Muscle layer of colon (tissue), 2 donors: ENCODE data around the gene HS6ST3.

Experiments
- H3K27ac ChIP-seq: one replicate; pipeline ENCODE4 v1.7.0; 2013; ENCODE audit warnings: low read depth, mild to moderate bottlenecking, low read length, moderate library complexity
- H3K27me3 ChIP-seq, 2 donors: one replicate each; pipeline ENCODE4 v1.7.0; 2013; ENCODE audit warnings: low read length in 2 of 2, mild to moderate bottlenecking in 2 of 2; ENCODE audit not compliant: insufficient read depth in 2 of 2, control insufficient read depth in 1 of 2
- H3K36me3 ChIP-seq: one replicate; pipeline ENCODE4 v1.7.0; 2013; ENCODE audit warnings: mild to moderate bottlenecking, low read length; ENCODE audit not compliant: insufficient read depth
- H3K4me1 ChIP-seq: one replicate; pipeline ENCODE4 v1.7.0; 2013; ENCODE audit warnings: mild to moderate bottlenecking, low read length; ENCODE audit not compliant: insufficient read depth
- H3K4me3 ChIP-seq, 2 donors: one replicate each; pipeline ENCODE4 v1.7.0; 2013; ENCODE audit warnings: low read length in 2 of 2, low read depth in 1 of 2, mild to moderate bottlenecking in 1 of 2, moderate library complexity in 1 of 2
- H3K9ac ChIP-seq: one replicate; pipeline ENCODE4 v1.7.0; 2013; ENCODE audit warnings: low read length
- H3K9me3 ChIP-seq: one replicate; pipeline ENCODE4 v1.7.0; 2013; ENCODE audit warnings: mild to moderate bottlenecking, low read length
- donor health status: abdominal sarcoma.
- donor health status: Adenocarcinoma of cecum.

HS6ST3 gene

DNA sequence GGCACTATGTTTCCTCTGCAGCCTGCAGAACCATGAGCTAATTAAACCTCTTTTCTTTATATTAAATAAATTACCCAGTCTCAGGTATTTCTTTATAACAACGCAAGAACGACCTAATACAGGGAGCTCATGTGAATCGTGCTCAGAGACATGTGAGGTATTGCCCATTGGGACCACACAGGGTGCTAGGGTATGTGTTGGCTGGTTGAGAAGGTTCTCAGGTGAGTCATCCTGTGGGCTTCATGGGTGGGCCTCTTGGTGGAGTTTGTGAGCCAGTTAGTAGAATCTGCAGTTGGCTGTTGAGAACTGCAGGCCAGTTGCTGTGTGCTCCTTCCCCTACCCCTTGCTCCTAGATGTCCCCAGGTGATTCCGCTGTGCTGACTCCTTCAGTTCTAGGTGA, 163.0 kb downstream of the HS6ST3 start:
- H3K4me1 ChIP-seq: no peaks in the 10 kb centered on the region

DNA sequence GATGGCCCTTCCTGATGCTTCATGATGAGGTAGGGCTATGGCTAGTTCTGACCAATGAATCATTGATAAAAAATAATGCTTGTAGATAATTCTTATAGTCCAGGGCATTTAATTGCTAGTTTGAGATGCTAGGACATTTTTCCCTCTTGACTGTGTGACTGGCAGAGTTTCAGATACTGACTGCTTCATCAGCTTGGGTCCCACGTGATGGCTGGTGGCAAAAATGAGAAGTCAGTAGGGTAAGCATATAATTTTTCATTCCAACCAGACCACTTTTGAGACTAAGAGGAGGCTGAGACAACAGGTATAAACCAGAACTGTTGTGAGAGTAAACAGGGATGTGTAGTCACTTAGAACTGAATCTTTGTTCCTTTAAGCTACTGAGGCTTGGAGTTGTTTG, 183.3 kb downstream of the HS6ST3 start:
- no peaks in the 10 kb centered on the region for H3K36me3 ChIP-seq
- H3K27me3 ChIP-seq: no peaks in the 10 kb centered on the region
- no peaks in the 10 kb centered on the region for H3K9me3 ChIP-seq
- peaks cover 12% of the 10 kb centered on the region for H3K4me1 ChIP-seq
- no peak overlapping the region for H3K27ac ChIP-seq
- H3K9ac ChIP-seq: no peak overlapping the region
- no peak overlapping the region for H3K4me3 ChIP-seq

More for the DNA sequence above, 163.0 kb downstream of the HS6ST3 start:
- H3K27ac ChIP-seq: no peak overlapping the region
- no peaks in the 10 kb centered on the region for H3K27me3 ChIP-seq
- no peaks in the 10 kb centered on the region for H3K9me3 ChIP-seq
- H3K4me3 ChIP-seq: no peak overlapping the region
- H3K9ac ChIP-seq: no peak overlapping the region
- no peaks in the 10 kb centered on the region for H3K36me3 ChIP-seq

DNA sequence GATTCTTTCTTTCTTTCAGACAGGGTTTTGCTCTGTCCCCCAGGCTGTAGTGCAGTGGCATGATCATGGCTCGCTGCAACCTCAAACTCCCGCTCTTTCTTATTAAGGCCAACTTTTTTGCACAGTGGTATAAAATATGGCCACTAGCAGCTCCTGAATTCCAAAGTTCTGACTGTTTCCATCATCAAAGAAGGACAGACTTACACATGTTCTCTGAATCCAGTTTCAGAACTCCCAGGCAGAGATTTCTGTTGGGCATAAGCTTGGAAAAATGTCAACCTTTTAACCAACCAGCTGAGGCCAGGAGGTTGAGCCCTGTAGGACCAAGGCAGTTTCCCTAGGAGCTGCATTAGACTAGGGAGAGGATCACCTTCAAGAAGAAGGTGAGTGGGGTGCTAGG, 184.1 kb downstream of the HS6ST3 start:
- no peak overlapping the region for H3K27ac ChIP-seq
- no peaks in the 10 kb centered on the region for H3K36me3 ChIP-seq
- H3K4me3 ChIP-seq: no peak overlapping the region
- no peaks in the 10 kb centered on the region for H3K9me3 ChIP-seq
- H3K27me3 ChIP-seq: no peaks in the 10 kb centered on the region
- peaks cover 12% of the 10 kb centered on the region for H3K4me1 ChIP-seq
- no peak overlapping the region for H3K9ac ChIP-seq

DNA sequence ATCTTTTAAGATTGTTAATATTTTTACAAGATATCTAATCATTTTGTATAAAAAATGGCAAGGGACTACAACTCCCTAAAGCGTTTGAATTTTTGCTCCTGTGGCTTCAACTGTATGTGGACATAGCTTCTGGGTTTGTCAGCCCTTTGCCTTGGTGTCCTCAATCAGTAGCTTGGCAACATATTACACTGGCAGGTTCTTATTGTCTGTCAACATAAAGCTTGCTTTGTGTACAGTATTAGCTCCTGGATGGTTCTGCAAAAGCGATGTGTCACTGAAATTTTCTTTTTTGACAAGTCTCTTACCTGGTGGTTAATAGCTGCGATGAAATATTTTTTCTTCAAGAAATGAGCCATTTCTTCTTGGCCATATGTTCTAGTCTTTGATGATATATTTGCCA, 190.0 kb downstream of the HS6ST3 start:
- Histone ChIP-seq H3K9ac (no peak overlapping the region), H3K36me3 (no peaks in the 10 kb centered on the region), H3K9me3 (no peaks in the 10 kb centered on the region), H3K4me1 (peaks cover 12% of the 10 kb centered on the region), H3K27ac (no peak overlapping the region), H3K4me3 (no peak overlapping the region), H3K27me3 (no peaks in the 10 kb centered on the region)

DNA sequence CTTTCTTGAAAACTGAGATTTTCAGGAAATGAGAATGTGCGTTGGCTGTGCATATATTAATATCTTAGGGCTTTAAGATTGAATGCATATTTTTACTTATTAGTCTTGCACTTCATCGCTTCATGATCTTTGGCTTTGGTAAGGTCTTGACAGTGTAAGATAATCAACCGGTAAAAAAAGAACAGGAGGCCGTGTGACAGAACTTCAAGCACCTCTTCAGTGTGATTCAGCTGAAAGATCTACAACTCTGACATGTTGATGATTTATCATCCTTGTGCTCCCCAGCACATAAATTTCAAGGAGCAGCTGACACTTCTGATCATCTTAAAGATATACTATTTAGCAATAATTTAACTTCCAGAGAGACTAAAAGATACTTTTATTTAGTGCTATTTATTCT, 195.1 kb downstream of the HS6ST3 start:
- H3K4me1 ChIP-seq: no peaks in the 10 kb centered on the region
- no peaks in the 10 kb centered on the region for H3K36me3 ChIP-seq

DNA sequence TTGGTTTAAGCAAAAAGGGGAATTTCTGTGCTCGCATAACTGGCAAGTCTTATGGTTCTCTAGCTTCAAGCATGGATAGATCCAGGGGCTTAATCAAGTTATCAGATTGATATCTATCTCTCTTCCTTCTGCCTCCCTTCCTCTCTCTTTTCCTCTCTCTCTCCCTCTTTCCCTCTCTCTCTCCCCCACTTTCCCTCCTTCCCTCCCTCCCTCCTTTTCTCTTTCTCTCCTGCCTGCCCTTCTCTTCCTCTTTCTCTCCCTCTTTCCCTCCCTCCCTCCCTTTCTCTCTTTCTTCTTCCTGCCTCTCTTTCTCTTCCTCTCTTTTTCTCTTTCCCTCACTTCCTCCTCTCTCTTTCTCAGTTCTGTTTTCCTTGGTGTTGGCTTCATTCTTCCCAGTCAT, 195.8 kb downstream of the HS6ST3 start:
- no peak overlapping the region for H3K27ac ChIP-seq
- no peaks in the 10 kb centered on the region for H3K9me3 ChIP-seq
- no peaks in the 10 kb centered on the region for H3K27me3 ChIP-seq

More for the DNA sequence above, 195.1 kb downstream of the HS6ST3 start:
- no peak overlapping the region for H3K4me3 ChIP-seq
- no peaks in the 10 kb centered on the region for H3K27me3 ChIP-seq
- H3K9ac ChIP-seq: no peak overlapping the region
- H3K27ac ChIP-seq: no peak overlapping the region
- no peaks in the 10 kb centered on the region for H3K9me3 ChIP-seq

DNA sequence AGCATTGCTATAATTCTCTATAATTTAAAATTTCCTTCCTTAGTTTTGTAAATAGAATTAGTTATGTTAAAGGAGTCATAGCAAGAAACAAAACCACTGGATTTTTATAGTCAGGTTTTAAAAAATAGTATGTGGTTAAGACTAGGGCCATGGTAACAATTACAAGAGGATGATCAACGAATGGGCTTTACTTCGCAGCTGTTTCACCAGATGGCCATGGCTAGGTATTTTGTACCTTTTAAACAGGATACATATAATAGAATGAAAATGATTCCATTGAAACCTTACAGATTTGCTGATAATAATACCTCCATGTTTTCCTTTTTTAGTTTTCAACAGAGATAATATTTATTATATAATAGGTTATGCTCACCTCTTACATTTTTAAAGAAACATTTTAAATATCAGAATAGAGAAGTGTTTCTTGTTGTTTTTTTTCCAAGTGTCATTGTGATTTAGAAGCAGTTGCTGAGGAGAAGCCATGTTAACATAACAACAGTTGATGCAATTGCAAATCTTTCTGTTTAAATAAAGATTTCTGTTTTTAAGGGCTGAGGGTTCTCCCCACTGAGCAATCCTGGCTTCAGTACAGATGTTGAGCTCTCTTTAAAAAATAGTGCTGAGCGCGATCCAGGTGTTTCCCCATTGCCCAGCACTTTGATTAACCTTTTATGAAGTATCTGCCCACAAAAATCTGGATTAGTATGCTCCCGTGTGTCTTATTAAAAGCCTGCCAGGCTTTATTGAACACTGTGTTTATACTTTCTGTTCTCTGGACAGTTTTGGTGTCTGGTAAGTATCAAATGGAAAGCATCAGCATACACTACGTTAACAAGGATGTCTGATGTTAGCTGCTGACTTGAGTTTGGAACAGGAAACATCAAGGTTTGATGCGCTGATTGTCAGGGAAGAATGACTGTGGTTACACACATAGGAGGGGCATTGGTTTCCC, 205.3 kb downstream of the HS6ST3 start:
- Histone ChIP-seq H3K4me1 (peaks cover 4% of the 10 kb centered on the region), H3K9ac (no peak overlapping the region), H3K27me3 (no peaks in the 10 kb centered on the region), H3K4me3 (no peak overlapping the region), H3K36me3 (no peaks in the 10 kb centered on the region), H3K9me3 (no peaks in the 10 kb centered on the region), H3K27ac (no peak overlapping the region)

More for the DNA sequence above, 195.8 kb downstream of the HS6ST3 start:
- Histone ChIP-seq H3K4me3 (no peak overlapping the region), H3K9ac (no peak overlapping the region), H3K4me1 (no peaks in the 10 kb centered on the region), H3K36me3 (no peaks in the 10 kb centered on the region)

DNA sequence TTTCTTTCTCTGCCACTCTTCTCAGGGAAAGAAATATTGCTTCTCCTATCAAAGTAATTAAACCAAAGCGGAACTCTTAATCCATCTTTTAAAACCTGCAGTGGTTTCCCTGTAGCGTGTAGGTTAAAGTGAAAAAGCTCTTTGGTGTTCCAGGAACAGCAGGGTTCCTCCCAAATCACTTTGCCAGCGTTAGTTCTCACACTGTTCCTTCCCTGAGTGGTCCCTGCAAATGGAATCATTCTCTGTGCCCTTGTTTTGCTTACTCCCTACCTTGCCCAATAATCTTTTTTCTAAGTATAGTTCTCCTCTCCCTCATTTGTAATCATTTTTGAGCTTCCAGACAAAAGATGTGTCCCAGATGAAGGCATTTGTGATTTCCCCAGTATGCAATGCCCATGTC, 207.5 kb downstream of the HS6ST3 start:
- Histone ChIP-seq H3K27me3 (no peaks in the 10 kb centered on the region), H3K36me3 (no peaks in the 10 kb centered on the region), H3K9ac (no peak overlapping the region), H3K9me3 (no peaks in the 10 kb centered on the region), H3K4me3 (no peak overlapping the region), H3K27ac (no peak overlapping the region), H3K4me1 (peaks cover 4% of the 10 kb centered on the region)

DNA sequence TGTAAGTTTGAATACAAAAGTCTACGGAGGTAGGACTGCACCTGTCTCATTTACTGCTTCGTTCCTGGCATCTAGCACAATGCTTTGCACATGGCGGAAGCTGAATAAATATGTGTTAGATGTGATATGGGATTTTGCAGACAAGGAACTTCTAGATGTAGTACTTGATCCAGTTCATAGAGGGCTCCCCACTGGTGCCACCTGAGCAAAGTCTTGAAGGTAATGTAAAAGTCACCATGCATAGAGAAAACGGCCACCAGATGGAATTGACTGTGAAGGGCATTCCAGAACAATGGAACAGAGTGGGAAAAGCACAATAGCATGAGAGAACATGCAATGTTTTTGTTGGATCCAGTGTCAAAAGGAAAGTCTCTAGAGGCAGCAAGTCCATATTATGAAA, 209.3 kb downstream of the HS6ST3 start:
- Histone ChIP-seq H3K36me3 (no peaks in the 10 kb centered on the region), H3K27ac (no peak overlapping the region), H3K4me1 (peaks cover 4% of the 10 kb centered on the region), H3K9me3 (no peaks in the 10 kb centered on the region), H3K4me3 (no peak overlapping the region), H3K27me3 (no peaks in the 10 kb centered on the region), H3K9ac (no peak overlapping the region)

DNA sequence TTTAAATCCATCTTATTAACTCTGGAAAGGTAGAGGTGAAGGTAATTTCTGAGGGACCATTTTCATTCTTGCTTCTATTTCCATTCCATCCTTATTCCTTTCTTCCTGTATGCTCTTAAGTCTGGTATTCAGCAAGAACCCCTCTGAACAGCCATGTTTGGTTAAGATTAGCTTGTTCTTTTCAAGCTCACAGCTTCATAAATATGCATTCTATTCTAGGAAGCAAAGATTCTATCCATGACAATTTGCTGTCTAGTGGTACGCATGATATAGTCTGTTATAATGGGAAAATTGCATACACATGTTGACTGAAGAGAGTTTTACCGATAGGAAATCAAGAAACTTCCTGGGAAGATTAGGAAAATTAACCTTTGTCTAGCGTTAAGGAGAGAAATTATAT, 218.7 kb downstream of the HS6ST3 start:
- no peaks in the 10 kb centered on the region for H3K9me3 ChIP-seq
- H3K27ac ChIP-seq: no peak overlapping the region
- no peak overlapping the region for H3K9ac ChIP-seq
- H3K4me1 ChIP-seq: no peaks in the 10 kb centered on the region
- H3K4me3 ChIP-seq: no peak overlapping the region
- no peaks in the 10 kb centered on the region for H3K27me3 ChIP-seq
- H3K36me3 ChIP-seq: no peaks in the 10 kb centered on the region

DNA sequence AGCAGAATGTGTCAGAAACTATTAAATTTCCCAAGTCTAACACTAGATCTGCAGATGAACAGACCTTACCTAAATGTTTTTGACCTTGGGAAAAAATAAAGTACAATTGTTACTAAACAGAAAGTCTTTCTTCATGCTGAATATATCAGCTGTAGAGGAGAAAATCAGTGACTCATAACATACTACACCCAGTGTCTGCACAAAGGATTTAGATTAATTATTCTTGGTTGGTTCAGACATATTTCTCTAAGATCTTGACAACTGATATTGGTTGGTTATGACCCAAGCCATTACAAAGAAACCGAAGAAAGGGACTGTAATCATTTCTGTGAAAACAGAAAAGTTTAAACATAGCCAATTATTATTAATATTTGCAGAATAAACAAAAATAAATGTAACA, 225.1 kb downstream of the HS6ST3 start:
- no peaks in the 10 kb centered on the region for H3K4me1 ChIP-seq
- H3K27me3 ChIP-seq: no peaks in the 10 kb centered on the region

DNA sequence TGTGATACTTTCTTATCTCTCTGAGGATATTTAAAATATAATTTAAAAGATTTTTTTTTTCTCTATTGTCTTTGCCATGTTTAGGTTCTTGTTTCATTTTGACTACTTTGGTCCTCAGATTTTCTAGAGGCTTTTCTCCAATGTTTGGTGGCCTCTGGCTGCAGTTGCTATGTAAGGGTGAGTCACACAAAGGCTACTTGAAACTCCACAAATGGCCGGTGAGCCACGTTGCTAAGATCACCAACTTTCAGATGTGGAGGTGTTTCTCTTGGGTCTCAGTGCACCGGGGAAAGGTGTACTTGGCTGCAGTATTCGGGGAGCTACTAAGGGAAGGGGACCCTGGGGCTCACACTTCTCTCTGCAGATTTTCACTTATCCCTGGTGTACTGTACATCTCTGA, 248.1 kb downstream of the HS6ST3 start:
- no peaks in the 10 kb centered on the region for H3K4me1 ChIP-seq
- H3K36me3 ChIP-seq: no peaks in the 10 kb centered on the region
- no peak overlapping the region for H3K27ac ChIP-seq
- H3K4me3 ChIP-seq: no peak overlapping the region
- H3K9me3 ChIP-seq: no peaks in the 10 kb centered on the region
- H3K27me3 ChIP-seq: no peaks in the 10 kb centered on the region
- H3K9ac ChIP-seq: no peak overlapping the region

More for the DNA sequence above, 225.1 kb downstream of the HS6ST3 start:
- no peak overlapping the region for H3K27ac ChIP-seq
- H3K9ac ChIP-seq: no peak overlapping the region
- H3K36me3 ChIP-seq: no peaks in the 10 kb centered on the region
- no peaks in the 10 kb centered on the region for H3K9me3 ChIP-seq
- no peak overlapping the region for H3K4me3 ChIP-seq
